HG03342 (cell line): ENCODE data around the gene MYB.

Source experiments
- ATAC-seq: cut with Tn5 transposase; IDR thresholded peaks from one replicate; pipeline ENCODE4 v1.9.1; 2021; ENCODE audit warnings: mild to moderate bottlenecking, moderate library complexity; ENCODE audit not compliant: unreplicated experiment

Gene MYB

GRCh38 chr6:135215563-135215962 is 34.5 kb downstream of the MYB start:
- no peak for ATAC-seq

GRCh38 chr6:135217663-135218062 is 36.6 kb downstream of the MYB start:
- ATAC-seq = no peak

GRCh38 chr6:135219346-135219745 is 38.2 kb downstream of the MYB start:
- ATAC-seq = no peak

GRCh38 chr6:135221042-135221441 is 39.9 kb downstream of the MYB start:
- ATAC-seq = no peak

- ATAC-seq = no peak
Measured at GRCh38 chr6:135221505-135221904, 40.4 kb downstream of the MYB start.

- peak; percentile 32 for ATAC-seq
Measured at GRCh38 chr6:135222623-135223022, 41.5 kb downstream of the MYB start.

GRCh38 chr6:135224037-135224647 is 43.0 kb downstream of the MYB start:
- ATAC-seq = no peak

GRCh38 chr6:135225911-135226310 is 44.8 kb downstream of the MYB start:
- ATAC-seq = no peak

- ATAC-seq = peak; percentile 73
Measured at GRCh38 chr6:135226537-135226936, 45.4 kb downstream of the MYB start.

GRCh38 chr6:135227349-135227748 is 46.2 kb downstream of the MYB start:
- no peak for ATAC-seq

- no peak for ATAC-seq
Measured at GRCh38 chr6:135227758-135228157, 46.6 kb downstream of the MYB start.

GRCh38 chr6:135228486-135228885 is 47.4 kb downstream of the MYB start:
- peak; percentile 44 for ATAC-seq

GRCh38 chr6:135229996-135230395 is 48.9 kb downstream of the MYB start:
- ATAC-seq = no peak

- ATAC-seq = no peak
Measured at GRCh38 chr6:135230711-135231468, 49.8 kb downstream of the MYB start.

- ATAC-seq = no peak
Measured at GRCh38 chr6:135231469-135231844, 50.3 kb downstream of the MYB start.

GRCh38 chr6:135233686-135234491 is 52.8 kb downstream of the MYB start:
- peak; percentile 62 for ATAC-seq

GRCh38 chr6:135234492-135234780 is 53.3 kb downstream of the MYB start:
- no peak for ATAC-seq

- no peak for ATAC-seq
Measured at GRCh38 chr6:135235716-135236115, 54.6 kb downstream of the MYB start.

- ATAC-seq = no peak
Measured at GRCh38 chr6:135236319-135236718, 55.2 kb downstream of the MYB start.

- no peak for ATAC-seq
Measured at GRCh38 chr6:135236732-135237131, 55.6 kb downstream of the MYB start.

- no peak for ATAC-seq
Measured at GRCh38 chr6:135240711-135241110, 59.6 kb downstream of the MYB start.
